ENCODE measurements around the gene RHOT2.
A peak's percentile ranks its signal among the peaks of the same experiment; 100 is the strongest.

RHOT2 gene

GRCh38 chr16:669666-670065, 1.7 kb downstream of the RHOT2 start:
- no peak for DNase-seq (ENCODE audit: low read depth, low spot score)

GRCh38 chr16:670485-671352, 2.8 kb downstream of the RHOT2 start:
- no peak for DNase-seq (ENCODE audit: low read depth, low spot score)

DNA sequence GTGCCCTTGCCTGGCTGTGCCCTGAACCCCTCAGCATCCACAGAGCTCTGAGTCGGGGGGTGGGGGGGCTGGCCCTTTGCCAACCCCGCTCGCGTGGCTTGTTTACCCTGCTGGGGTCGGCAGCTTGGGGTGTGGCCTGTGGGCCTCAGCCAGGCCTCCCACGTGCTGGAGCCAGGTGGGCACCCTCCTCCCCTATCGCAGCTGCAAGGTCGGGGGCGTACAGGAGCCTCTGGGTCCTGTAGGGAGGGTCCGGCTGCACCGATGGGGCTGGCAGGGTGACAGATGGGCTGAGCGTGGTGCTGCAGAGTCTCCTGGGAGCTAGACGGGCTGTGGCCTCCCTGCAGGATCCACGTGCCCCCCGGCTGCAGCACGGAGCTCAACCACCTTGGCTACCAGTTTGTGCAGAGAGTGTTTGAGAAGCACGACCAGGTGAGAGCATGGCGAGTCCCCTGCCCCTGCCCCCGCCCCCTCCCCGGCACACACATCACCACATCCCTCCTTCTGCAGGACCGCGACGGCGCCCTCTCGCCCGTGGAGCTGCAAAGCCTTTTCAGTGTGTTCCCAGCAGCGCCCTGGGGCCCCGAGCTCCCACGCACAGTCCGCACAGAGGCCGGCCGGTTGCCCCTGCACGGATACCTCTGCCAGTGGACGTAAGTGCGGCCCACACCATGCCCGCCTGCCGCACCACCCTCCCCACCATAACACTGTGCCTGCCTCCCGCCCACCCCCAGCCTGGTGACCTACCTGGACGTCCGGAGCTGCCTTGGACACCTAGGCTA, 3.6 kb downstream of the RHOT2 start:
- no peak for DNase-seq (ENCODE audit: low read depth, low spot score)

DNA sequence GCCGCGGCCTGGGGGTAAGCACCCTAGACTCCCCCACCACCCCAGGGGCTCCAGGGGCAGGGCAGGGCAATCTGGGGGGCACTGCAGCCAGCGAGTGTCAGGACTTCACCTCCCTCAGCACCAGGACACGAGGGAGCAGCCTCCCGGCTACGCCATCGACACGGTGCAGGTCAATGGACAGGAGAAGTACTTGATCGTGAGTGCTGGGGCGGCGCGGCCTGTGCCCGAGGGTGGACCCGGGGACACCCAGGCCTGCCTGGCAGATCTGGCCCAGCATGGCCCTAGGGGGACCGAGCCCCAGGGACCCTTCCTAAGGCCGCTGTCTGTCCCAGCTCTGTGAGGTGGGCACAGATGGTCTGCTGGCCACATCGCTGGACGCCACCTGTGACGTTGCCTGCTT, 4.4 kb downstream of the RHOT2 start:
- no peak for DNase-seq (ENCODE audit: low read depth, low spot score)

DNA sequence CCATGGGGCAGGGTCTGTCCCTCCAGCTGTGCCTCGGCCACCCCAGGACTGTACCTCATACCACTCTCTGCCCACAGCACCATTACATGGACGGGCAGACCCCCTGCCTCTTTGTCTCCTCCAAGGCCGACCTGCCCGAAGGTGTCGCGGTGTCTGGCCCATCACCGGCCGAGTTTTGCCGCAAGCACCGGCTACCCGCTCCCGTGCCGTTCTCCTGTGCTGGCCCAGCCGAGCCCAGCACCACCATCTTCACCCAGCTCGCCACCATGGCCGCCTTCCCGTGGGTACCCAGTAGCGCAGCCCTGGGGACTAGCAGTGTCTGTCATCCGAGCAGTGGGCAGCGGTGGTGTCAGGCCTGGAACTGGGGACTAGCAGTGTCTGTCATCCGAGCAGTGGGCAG, 4.9 kb downstream of the RHOT2 start:
- no peak for DNase-seq (ENCODE audit: low read depth, low spot score)

DNA sequence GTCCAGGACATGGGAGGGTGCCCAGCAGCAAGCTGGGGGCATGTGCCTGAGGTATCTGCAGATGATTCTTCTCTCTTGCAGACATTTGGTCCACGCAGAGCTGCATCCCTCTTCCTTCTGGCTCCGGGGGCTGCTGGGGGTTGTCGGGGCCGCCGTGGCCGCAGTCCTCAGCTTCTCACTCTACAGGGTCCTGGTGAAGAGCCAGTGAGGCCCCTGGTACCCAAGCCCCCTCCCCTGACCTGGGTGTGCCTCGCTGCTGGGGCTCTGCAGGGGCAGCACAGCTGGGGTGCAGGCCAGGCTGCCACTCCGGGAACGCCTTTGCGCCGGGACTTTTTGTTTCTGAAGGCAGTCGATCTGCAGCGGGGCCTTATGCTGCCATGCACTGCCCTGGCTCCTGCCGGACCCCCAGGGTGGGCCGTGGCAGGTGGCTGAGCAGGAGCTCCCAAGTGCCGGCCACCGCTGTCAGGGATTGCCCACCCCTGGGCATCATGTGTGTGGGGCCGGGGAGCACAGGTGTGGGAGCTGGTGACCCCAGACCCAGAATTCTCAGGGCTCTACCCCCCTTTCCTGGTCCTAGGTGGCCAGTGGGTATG, 5.6 kb downstream of the RHOT2 start:
- no peak for DNase-seq (ENCODE audit: low read depth, low spot score)

- DNase-seq (ENCODE audit: low read depth, low spot score) = no peak
Observed at GRCh38 chr16:674214-674881, 6.4 kb downstream of the RHOT2 start.

GRCh38 chr16:674968-675883, 7.3 kb downstream of the RHOT2 start, which contains the start of gene RHBDL1:
Gene RHBDL1, plus strand, starts transcription at chr16:675671. Its CDS starts 120 bp downstream, at chr16:675791.
- peak; percentile 66 for DNase-seq (ENCODE audit: low read depth, low spot score)

- no peak for DNase-seq (ENCODE audit: low read depth, low spot score)
Observed at GRCh38 chr16:675884-676564, 8.1 kb downstream of the RHOT2 start.

- DNase-seq (ENCODE audit: low read depth, low spot score) = no peak
Observed at GRCh38 chr16:676565-676902, 8.6 kb downstream of the RHOT2 start.

- no peak for DNase-seq (ENCODE audit: low read depth, low spot score)
Observed at GRCh38 chr16:676913-677312, 9.0 kb downstream of the RHOT2 start.

DNA sequence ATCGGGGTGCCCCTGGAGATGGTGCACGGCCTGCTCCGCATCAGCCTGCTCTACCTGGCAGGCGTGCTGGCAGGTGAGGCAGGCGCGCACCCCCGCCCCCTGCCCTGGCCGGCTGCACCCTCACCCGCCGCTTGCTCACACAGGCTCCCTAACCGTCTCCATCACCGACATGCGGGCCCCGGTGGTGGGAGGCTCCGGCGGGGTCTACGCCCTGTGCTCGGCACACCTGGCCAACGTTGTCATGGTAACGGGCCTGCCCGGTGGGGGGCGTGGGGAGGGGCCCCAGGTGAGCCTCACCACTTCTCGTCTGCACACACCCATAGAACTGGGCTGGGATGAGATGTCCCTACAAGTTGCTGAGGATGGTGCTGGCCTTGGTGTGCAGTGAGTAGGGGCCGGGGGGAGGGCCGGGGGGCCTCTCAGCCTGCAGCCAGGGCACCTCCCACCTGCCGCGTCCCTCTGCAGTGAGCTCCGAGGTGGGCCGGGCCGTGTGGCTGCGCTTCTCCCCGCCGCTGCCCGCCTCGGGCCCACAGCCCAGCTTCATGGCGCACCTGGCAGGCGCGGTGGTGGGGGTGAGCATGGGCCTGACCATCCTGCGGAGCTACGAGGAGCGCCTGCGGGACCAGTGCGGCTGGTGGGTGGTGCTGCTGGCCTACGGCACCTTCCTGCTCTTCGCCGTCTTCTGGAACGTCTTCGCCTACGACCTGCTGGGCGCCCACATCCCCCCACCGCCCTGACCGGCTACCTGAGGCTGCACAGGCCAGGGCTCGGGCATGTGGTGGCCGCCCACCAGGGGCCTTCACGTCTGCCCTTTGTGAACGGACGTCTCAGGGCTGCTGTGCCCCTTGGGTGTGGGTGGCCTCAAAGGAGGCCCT, 9.6 kb downstream of the RHOT2 start:
- DNase-seq (ENCODE audit: low read depth, low spot score) = no peak

DNA sequence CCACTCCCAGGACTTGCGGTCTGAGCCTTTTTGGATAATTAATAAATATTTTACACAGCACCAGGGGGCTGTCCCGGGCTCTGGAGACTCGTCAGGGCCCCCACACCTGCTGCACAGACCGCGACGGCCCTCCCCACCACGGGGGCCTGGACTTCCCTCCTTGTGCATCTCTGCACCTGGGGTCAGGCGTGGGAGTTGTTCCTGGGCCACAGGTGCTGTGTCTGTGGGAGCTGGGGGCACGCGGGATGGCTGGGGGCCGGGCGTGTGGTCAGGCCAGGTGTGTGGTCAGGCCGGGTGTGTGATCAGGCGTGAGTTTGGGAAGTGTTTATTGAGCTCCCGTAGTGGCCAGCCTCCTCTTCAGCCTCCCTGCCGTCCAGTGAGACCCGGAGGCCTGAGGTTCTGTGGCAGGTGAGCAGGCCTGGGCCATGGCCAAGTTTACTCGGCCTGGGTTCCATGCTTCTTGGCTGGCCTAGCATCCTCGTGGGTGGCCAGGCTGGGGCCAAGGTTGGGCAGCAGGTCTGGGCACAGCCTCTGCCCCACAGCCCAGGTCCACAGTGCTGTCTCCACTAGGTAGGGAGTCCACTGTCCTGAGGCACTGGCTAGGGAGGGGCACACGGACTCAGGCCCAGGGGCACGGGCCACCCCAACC, 10.4 kb downstream of the RHOT2 start:
- no peak for DNase-seq (ENCODE audit: low read depth, low spot score)

DNA sequence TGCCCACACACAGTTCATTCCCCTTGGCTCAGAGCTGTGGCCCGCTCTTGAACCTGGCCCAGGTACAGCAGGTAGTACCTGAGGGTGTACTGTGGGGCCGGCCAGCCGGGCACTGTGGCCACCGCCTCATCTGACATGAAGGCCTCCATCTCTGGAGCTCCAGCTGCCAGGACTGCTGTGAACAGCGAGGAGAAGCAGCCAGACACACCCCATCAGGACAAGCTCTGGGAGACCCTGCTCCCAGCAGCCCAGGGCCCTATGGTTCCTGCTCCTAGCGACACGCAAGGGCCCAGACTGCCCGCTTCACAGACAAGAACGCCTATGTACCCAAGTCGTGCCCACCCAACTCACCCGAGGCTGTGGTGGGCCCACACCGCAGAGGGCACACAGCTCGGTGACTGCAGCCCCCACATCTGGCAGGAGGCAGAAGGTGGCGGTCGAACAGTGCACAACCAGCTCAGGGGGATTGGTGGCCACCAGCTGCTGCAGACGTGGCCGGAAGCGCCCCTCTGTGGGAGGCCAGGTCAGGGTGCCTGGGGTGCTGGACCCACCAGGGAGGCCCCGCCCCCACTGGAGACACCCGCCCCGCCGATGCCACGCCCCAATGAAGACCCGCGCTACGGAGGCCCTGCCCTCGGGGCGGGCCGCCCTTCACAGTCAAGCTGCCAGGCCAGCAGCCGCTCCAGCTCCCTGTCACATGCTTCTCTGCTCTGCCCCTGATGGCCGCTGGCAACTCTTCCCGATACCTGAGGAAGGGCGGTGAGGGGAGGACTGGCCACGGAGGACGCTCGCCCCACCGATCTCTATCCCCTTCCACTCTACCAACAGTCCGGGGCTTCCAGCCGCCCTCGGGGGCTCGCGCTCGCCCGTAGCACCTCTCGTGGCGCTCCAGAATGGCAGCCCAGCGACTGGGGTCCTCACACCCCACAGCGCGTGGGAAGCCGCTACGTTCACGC, 11.2 kb downstream of the RHOT2 start:
- peak; percentile 82 for DNase-seq (ENCODE audit: low read depth, low spot score)

DNA sequence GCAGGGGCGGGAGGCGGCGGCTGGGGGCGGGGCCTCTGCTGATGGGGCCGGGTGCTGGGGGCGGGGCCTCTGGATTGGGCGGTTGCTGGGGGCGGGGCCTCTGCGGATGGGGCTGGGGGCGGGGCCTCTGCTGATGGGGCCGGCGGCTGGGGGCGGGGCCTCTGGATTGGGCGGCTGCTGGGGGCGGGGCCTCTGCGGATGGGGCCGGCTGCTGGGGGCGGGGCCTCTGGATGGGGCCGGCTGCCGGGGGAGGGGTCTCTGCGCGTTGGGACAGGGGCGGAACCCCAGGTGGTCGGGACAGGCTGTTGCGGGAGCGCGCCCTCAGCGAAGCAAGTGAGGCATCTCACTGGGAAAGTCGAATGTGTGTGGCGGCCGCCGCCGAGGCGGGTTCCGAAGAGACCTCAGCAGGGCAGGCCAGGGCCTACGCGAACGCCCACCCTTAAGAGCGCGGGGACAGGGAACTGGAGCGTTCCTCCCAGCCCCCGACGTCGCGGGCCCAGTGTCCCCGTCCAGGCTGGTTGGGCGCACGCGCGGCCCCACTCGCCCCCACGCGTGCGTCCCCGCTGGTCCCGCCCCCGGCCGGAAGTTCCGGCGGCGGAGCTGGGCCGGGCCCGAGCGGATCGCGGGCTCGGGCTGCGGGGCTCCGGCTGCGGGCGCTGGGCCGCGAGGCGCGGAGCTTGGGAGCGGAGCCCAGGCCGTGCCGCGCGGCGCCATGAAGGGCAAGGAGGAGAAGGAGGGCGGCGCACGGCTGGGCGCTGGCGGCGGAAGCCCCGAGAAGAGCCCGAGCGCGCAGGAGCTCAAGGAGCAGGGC, 12.1 kb downstream of the RHOT2 start, which contains the start of gene STUB1:
Gene STUB1, plus strand, starts transcription at position 597 of the 811 bp plus-strand sequence. Its CDS starts 116 bp downstream, at position 713.
- peak; percentile 89 for DNase-seq (ENCODE audit: low read depth, low spot score)

DNA sequence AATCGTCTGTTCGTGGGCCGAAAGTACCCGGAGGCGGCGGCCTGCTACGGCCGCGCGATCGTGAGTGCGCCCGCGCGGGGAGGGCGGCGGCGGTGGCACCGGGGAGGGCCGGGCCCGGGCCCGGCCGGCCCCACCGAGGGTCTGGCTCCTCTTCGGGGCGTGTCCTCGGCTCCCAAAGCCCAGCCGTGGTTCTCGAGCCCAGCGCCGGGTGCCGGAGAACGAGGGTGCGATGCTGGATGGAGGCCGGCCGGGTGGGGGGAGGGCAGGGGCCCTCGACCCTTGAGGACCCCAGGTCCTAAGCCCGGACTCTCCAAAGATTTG, 12.7 kb downstream of the RHOT2 start:
- DNase-seq (ENCODE audit: low read depth, low spot score) = no peak

Measured in ELF-1 (cell line).